ENCODE data around the gene EFNB3. TPM values are rescaled to one million over a fixed set of nuclear protein-coding genes. Genes with fewer than 3 reads are reported as not detected.
A peak's percentile ranks its signal among the peaks of the same experiment; 100 is the strongest.

Gene EFNB3
- total RNA-seq, 2 experiments from 2014 or later = not detected

DNA sequence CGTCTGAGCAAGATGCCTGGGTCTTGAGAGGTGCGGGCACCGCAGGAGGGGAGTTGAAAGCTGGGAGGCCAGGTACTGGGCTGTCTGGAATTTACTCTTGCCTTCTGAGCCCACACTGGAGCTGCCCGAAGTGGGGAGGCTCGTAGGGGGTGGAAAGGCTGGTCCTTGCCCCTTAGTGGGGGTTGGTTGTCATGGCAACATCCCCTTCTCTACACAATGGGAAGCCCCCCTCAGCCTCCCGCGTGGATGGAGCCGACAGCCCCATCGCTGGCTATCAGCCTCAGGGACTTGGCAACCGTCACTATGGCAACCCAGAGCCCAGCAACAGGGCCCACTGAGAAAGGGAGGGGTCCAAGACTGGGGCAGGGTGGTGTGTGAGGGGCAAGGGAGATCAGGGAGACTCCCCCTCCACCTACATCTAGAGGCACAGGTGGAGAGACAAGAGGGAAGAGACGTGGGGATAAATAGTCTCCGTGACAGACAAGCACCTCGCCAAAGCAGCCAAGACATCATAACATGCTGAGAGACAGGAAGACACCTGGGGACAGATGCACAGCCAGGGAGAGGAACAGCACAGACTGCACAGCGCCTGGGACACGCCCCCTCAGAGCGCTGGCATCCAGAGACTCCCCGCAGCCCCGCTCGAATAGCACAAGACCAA is 7.2 kb downstream of the EFNB3 start:
- ChIA-PET CTCF (no interaction called here), POLR2A (no interaction called here)
- Histone ChIP-seq H3K36me3 (ENCODE audit: insufficient read depth, low read length) (no peaks in the 10 kb centered on the region), H3K27me3 (ENCODE audit: control insufficient read depth in 1 of 2, insufficient read depth in 2 of 2, low read length in 2 of 2) (peaks cover 49 to 51% of the 10 kb centered on the region in 2 experiments), H3K4me1 (ENCODE audit: insufficient read depth, low read length) (peaks cover 15% of the 10 kb centered on the region), H3K9me3 (ENCODE audit: control insufficient read depth in 1 of 2, insufficient read depth in 1 of 2, low read length in 2 of 2) (peaks cover 0 to 7% of the 10 kb centered on the region in 2 experiments), H3K4me3 (ENCODE audit: low read length) (no peak overlapping the region), H3K27ac (ENCODE audit: low read depth in 1 of 2, low read length in 2 of 2) (no peak overlapping the region)
- no peak overlapping the region for H3K27ac Mint-ChIP-seq
- DNase-seq (peak in 1 of 14 experiments; percentile 26), ATAC-seq (ENCODE audit: poor library complexity) (peak; percentile 61)
- H3K9me3 Mint-ChIP-seq = no peaks in the 10 kb centered on the region
- H3K36me3 Mint-ChIP-seq (ENCODE audit: low read depth) = no peaks in the 10 kb centered on the region
- peaks cover 82% of the 10 kb centered on the region for H3K27me3 Mint-ChIP-seq
- H3K4me1 Mint-ChIP-seq (ENCODE audit: low read depth) = peaks cover 22% of the 10 kb centered on the region
- no peak overlapping the region for H3K4me3 Mint-ChIP-seq
- intact Hi-C loops (cut with DNase I, micrococcal nuclease) = no loop called here
- TF ChIP-seq, protein P1, sequence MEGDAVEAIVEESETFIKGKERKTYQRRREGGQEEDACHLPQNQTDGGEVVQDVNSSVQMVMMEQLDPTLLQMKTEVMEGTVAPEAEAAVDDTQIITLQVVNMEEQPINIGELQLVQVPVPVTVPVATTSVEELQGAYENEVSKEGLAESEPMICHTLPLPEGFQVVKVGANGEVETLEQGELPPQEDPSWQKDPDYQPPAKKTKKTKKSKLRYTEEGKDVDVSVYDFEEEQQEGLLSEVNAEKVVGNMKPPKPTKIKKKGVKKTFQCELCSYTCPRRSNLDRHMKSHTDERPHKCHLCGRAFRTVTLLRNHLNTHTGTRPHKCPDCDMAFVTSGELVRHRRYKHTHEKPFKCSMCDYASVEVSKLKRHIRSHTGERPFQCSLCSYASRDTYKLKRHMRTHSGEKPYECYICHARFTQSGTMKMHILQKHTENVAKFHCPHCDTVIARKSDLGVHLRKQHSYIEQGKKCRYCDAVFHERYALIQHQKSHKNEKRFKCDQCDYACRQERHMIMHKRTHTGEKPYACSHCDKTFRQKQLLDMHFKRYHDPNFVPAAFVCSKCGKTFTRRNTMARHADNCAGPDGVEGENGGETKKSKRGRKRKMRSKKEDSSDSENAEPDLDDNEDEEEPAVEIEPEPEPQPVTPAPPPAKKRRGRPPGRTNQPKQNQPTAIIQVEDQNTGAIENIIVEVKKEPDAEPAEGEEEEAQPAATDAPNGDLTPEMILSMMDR (IDR thresholded peaks at IDR 0.05) = no peak

DNA sequence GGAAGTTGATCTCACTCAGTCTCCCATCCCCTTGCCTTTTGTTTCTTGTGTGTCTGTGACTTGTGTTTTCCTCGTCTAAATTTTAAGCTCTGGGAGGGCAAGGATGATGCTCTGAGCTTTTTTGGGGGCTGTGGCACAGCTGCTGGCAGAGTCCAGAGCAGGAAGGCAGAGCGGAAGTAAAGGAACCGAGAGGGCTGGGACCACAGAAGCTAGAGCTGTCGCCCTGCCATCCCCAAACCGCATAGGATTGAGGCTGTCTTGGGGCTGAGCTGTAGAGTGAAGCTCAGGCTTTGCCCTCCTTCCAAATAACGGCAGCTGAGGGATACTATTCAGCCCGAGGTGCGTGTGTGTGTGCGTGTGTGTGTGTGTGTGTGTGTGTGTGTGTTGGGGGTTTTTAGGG is 8.8 kb downstream of the EFNB3 start:
- CTCF ChIA-PET = no interaction called here

DNA sequence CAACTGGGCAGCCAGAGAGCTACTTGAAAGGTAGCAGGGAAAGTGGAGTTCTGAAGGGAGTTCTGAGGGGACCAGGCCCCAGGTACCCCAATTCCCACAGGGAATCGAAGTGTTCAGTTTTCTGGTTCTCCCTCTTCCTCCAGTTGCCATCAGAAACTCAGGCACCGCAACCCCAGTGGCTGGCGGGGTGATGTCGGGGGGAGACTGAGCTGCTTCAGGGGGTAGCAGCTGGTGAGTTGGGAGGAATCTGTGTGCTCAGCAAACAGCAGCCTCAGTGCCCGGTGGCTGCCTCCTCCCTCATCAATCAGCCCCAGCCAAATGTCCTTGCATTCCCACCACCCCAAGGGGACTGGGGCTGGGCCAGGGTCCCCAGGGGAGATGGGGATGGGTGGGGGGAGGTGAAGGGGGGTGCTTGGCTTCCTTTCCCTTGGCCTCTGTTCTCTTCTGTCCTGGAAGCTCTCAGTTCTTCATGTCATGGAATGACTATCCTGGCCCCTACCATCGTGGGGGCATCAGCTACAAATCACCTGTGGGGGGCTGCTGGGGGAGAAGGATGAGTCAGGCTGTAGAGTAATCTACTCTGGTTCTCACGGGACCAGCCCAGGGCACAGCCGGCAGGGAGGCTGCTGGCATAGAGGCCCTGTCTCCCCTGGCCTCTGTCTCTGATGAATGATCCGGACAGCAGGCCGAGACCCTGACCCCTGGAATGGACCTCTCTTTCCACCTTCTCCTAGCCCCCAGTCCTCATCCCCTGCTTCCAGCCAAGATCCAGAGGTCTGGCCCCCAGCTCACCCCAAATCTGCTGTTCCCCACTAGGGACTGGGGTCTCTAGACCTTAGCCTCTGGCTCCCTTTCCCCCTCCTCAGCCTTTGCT is 10.0 kb downstream of the EFNB3 start:
- TF ChIP-seq, protein P1 (IDR thresholded peaks at IDR 0.05) = no peak

More for the DNA sequence above, 8.8 kb downstream of the EFNB3 start:
- Histone ChIP-seq H3K4me1 (ENCODE audit: insufficient read depth, low read length) (peaks cover 27% of the 10 kb centered on the region), H3K9me3 (ENCODE audit: control insufficient read depth in 1 of 2, insufficient read depth in 1 of 2, low read length in 2 of 2) (peaks cover 0 to 10% of the 10 kb centered on the region in 2 experiments), H3K27me3 (ENCODE audit: control insufficient read depth in 1 of 2, insufficient read depth in 2 of 2, low read length in 2 of 2) (peaks cover 51 to 56% of the 10 kb centered on the region in 2 experiments), H3K36me3 (ENCODE audit: insufficient read depth, low read length) (no peaks in the 10 kb centered on the region), H3K27ac (ENCODE audit: low read depth in 1 of 2, low read length in 2 of 2) (no peak overlapping the region), H3K4me3 (ENCODE audit: low read length) (no peak overlapping the region)
- TF ChIP-seq, protein P1 (IDR thresholded peaks at IDR 0.05) = no peak
- ATAC-seq (ENCODE audit: poor library complexity) (no peak), DNase-seq (no peak)
- H3K36me3 Mint-ChIP-seq (ENCODE audit: low read depth) = no peaks in the 10 kb centered on the region
- H3K27me3 Mint-ChIP-seq = peaks cover 87% of the 10 kb centered on the region
- peaks cover 37% of the 10 kb centered on the region for H3K4me1 Mint-ChIP-seq (ENCODE audit: low read depth)
- H3K9me3 Mint-ChIP-seq = no peaks in the 10 kb centered on the region
- intact Hi-C loops (cut with DNase I, micrococcal nuclease) = no loop called here
- POLR2A ChIA-PET = interaction anchor here (0.6 kb wide), 1 partner anchor 239 kb away, joined by 3 read pairs; no protein-coding TSS in a partner anchor
- no peak overlapping the region for H3K27ac Mint-ChIP-seq
- H3K4me3 Mint-ChIP-seq = no peak overlapping the region

More for the DNA sequence above, 10.0 kb downstream of the EFNB3 start:
- Histone ChIP-seq H3K4me3 (ENCODE audit: low read length) (no peak overlapping the region), H3K9me3 (ENCODE audit: control insufficient read depth in 1 of 2, insufficient read depth in 1 of 2, low read length in 2 of 2) (peaks cover 0 to 14% of the 10 kb centered on the region in 2 experiments), H3K27ac (ENCODE audit: low read depth in 1 of 2, low read length in 2 of 2) (no peak overlapping the region), H3K4me1 (ENCODE audit: insufficient read depth, low read length) (peaks cover 27% of the 10 kb centered on the region), H3K27me3 (ENCODE audit: control insufficient read depth in 1 of 2, insufficient read depth in 2 of 2, low read length in 2 of 2) (peaks cover 57 to 67% of the 10 kb centered on the region in 2 experiments), H3K36me3 (ENCODE audit: insufficient read depth, low read length) (no peaks in the 10 kb centered on the region)
- Mint-ChIP-seq H3K27ac (no peak overlapping the region), H3K27me3 (peaks cover 89% of the 10 kb centered on the region), H3K4me3 (no peak overlapping the region), H3K4me1 (ENCODE audit: low read depth) (peaks cover 38% of the 10 kb centered on the region), H3K36me3 (ENCODE audit: low read depth) (no peaks in the 10 kb centered on the region), H3K9me3 (no peaks in the 10 kb centered on the region)
- intact Hi-C loops (cut with DNase I, micrococcal nuclease) = no loop called here
- DNase-seq (no peak), ATAC-seq (ENCODE audit: poor library complexity) (no peak)
- ChIA-PET CTCF (no interaction called here), POLR2A (no interaction called here)
